ENCODE data around the gene ZMAT3.
A peak's percentile ranks its signal among the peaks of the same experiment; 100 is the strongest.
"Not testable (repeated sequence)": the region's sequence is repeated elsewhere in the genome, so short reads cannot be mapped to it uniquely, and the experiment has no call there.

ZMAT3 gene

GRCh38 chr3:179071323-179072099, at the start of gene ZMAT3:
Gene ZMAT3, minus strand, starts transcription at chr3:179071809. Its CDS starts 4,057 bp downstream, at chr3:179067752.
- Mint-ChIP-seq H3K36me3 (ENCODE audit: low read depth) (peaks cover 16% of the 10 kb centered on the region), H3K4me1 (ENCODE audit: low read depth) (peaks cover 31% of the 10 kb centered on the region), H3K27me3 (ENCODE audit: low read depth) (no peaks in the 10 kb centered on the region), H3K27ac (peak within 1 kb of the TSS; percentile 94), H3K9me3 (no peaks in the 10 kb centered on the region), H3K4me3 (peak within 1 kb of the TSS; percentile 99)
- DNase-seq (ENCODE audit: low spot score), result peak; percentile 85

GRCh38 chr3:179116816-179117215, 45.2 kb upstream of the ZMAT3 start:
- Mint-ChIP-seq H3K9me3 (peaks cover 4% of the 10 kb centered on the region), H3K4me1 (ENCODE audit: low read depth) (no peaks in the 10 kb centered on the region), H3K27ac (no peak overlapping the region), H3K36me3 (ENCODE audit: low read depth) (no peaks in the 10 kb centered on the region), H3K27me3 (ENCODE audit: low read depth) (peaks cover 22% of the 10 kb centered on the region), H3K4me3 (no peak overlapping the region)
- DNase-seq (ENCODE audit: low spot score), result no peak

- not testable (repeated sequence) for H3K4me1 Mint-ChIP-seq (ENCODE audit: low read depth); H3K36me3 Mint-ChIP-seq (ENCODE audit: low read depth); H3K27ac Mint-ChIP-seq; H3K4me3 Mint-ChIP-seq; DNase-seq (ENCODE audit: low spot score); H3K9me3 Mint-ChIP-seq
- H3K27me3 Mint-ChIP-seq (ENCODE audit: low read depth), result peaks cover 23% of the 10 kb centered on the region
Observed at GRCh38 chr3:179115444-179115843, 43.8 kb upstream of the ZMAT3 start.

DNA sequence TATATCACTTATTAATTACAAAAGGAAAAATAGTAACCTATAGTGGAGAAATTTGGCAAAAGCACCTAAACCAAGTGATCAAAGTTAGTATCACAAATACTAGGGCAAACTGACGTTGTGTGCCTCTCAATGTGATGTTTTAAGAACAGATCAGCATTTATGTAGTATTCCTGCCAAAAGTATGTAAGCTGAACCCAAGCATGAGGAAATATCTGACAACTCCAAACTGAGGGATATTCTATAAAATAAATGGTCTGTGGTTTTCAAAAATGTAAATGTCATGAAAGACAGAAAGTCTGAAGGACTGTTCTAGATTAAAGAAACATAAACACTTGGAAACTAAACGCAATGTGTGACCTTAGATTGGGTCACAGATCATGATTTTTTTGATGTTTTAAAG, 42.3 kb upstream of the ZMAT3 start:
- Mint-ChIP-seq H3K4me3 (no peak overlapping the region), H3K27ac (no peak overlapping the region), H3K4me1 (ENCODE audit: low read depth) (no peaks in the 10 kb centered on the region), H3K27me3 (ENCODE audit: low read depth) (peaks cover 23% of the 10 kb centered on the region), H3K9me3 (no peaks in the 10 kb centered on the region), H3K36me3 (ENCODE audit: low read depth) (no peaks in the 10 kb centered on the region)
- DNase-seq (ENCODE audit: low spot score), result no peak

- no peak overlapping the region for H3K27ac Mint-ChIP-seq
- H3K36me3 Mint-ChIP-seq (ENCODE audit: low read depth), result no peaks in the 10 kb centered on the region
- H3K9me3 Mint-ChIP-seq, result no peaks in the 10 kb centered on the region
- peaks cover 27% of the 10 kb centered on the region for H3K27me3 Mint-ChIP-seq (ENCODE audit: low read depth)
- peaks cover 3% of the 10 kb centered on the region for H3K4me1 Mint-ChIP-seq (ENCODE audit: low read depth)
- H3K4me3 Mint-ChIP-seq, result no peak overlapping the region
- no peak for DNase-seq (ENCODE audit: low spot score)
Observed at GRCh38 chr3:179108086-179108485, 36.5 kb upstream of the ZMAT3 start.

DNA sequence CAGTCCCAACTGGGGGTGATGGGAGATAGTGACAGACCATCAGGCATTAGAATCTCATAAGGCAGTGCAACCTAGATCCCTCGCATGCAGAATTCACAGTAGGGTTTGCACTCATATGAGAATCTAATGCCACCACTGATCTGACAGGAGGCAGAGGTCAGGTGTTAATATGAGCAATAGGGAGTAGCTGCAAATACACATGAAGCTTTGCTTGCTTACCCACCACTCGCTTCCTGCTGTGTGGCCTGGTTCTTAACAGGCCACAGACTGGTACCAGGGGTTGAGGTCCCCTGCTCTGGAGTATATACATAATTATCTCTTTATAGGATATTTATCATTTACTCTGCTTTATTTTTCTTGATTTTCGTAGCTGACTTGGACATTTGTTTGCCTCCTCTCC, 36.0 kb upstream of the ZMAT3 start:
- DNase-seq (ENCODE audit: low spot score), result no peak
- Mint-ChIP-seq H3K4me1 (ENCODE audit: low read depth) (peaks cover 3% of the 10 kb centered on the region), H3K27me3 (ENCODE audit: low read depth) (peaks cover 27% of the 10 kb centered on the region), H3K27ac (no peak overlapping the region), H3K4me3 (no peak overlapping the region), H3K9me3 (no peaks in the 10 kb centered on the region), H3K36me3 (ENCODE audit: low read depth) (no peaks in the 10 kb centered on the region)

DNA sequence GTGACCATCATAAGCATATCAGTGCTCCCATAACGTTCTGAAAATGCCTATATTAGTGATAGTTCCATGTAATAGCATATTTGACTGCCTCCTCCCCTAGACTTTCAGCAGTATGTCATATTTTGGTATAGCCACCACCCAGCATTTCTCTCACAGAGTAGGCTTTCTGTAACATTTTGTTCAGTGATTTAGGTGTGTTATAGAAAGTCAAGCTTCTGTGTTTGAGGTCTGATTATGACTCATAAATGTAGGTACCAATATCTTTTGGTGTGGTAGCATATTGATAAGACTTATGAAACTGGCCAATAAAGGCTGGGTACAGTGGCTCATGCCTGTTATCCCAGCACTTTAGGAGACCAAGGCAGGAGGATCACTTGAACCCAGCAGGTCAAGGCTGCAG, 34.3 kb upstream of the ZMAT3 start:
- DNase-seq (ENCODE audit: low spot score), result no peak
- peaks cover 3% of the 10 kb centered on the region for H3K4me1 Mint-ChIP-seq (ENCODE audit: low read depth)
- no peak overlapping the region for H3K4me3 Mint-ChIP-seq
- no peaks in the 10 kb centered on the region for H3K9me3 Mint-ChIP-seq
- H3K27ac Mint-ChIP-seq, result no peak overlapping the region
- H3K36me3 Mint-ChIP-seq (ENCODE audit: low read depth), result no peaks in the 10 kb centered on the region
- peaks cover 27% of the 10 kb centered on the region for H3K27me3 Mint-ChIP-seq (ENCODE audit: low read depth)

DNA sequence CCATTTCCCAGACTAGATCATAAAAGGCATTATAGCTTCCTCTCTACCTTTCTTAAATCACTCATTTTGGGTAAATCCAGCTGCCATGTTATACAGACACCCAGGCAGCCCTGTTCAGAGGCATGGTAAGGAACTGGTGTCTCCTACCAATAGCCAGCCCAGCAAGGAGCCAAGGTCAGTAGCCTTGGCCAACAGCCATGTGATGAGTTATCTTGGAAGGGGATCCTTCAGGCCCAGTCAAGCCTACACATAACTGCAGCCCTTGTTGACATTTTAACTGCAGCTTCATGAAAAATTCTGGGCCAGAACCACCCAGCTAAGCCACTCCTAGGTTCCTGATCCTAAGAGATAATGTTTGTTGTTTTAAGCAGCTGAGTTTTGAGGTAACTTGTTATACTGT, 29.0 kb upstream of the ZMAT3 start:
- peaks cover 3% of the 10 kb centered on the region for H3K4me1 Mint-ChIP-seq (ENCODE audit: low read depth)
- no peak for DNase-seq (ENCODE audit: low spot score)
- no peak overlapping the region for H3K4me3 Mint-ChIP-seq
- H3K27ac Mint-ChIP-seq, result no peak overlapping the region
- no peaks in the 10 kb centered on the region for H3K36me3 Mint-ChIP-seq (ENCODE audit: low read depth)
- H3K9me3 Mint-ChIP-seq, result no peaks in the 10 kb centered on the region
- peaks cover 18% of the 10 kb centered on the region for H3K27me3 Mint-ChIP-seq (ENCODE audit: low read depth)

- peaks cover 24% of the 10 kb centered on the region for H3K27me3 Mint-ChIP-seq (ENCODE audit: low read depth)
- no peaks in the 10 kb centered on the region for H3K36me3 Mint-ChIP-seq (ENCODE audit: low read depth)
- no peak for DNase-seq (ENCODE audit: low spot score)
- H3K4me1 Mint-ChIP-seq (ENCODE audit: low read depth), result peaks cover 2% of the 10 kb centered on the region
- no peak overlapping the region for H3K4me3 Mint-ChIP-seq
- H3K9me3 Mint-ChIP-seq, result no peaks in the 10 kb centered on the region
- no peak overlapping the region for H3K27ac Mint-ChIP-seq
Observed at GRCh38 chr3:179098388-179099077, 26.9 kb upstream of the ZMAT3 start.

DNA sequence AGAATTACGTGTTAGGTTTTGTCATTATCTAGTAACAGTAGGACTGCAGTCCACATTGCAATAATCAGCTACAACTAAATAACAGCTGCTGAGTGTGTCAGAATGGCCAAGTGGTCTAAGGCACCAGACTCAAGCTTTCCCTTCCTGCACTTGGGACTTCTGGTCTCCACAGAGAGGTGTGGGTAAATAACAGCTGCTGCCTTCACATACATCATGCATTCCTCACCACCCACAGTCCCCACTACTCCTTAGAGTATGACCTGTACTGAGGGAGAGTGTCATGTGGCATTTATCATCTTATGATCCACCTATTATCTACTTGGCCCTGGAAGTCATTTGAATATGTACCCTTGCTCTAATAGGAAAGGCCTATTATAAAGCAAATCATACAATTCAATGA, 22.2 kb upstream of the ZMAT3 start:
- H3K36me3 Mint-ChIP-seq (ENCODE audit: low read depth), result no peaks in the 10 kb centered on the region
- H3K4me1 Mint-ChIP-seq (ENCODE audit: low read depth), result peaks cover 16% of the 10 kb centered on the region
- H3K9me3 Mint-ChIP-seq, result no peaks in the 10 kb centered on the region
- no peak overlapping the region for H3K27ac Mint-ChIP-seq
- H3K4me3 Mint-ChIP-seq, result no peak overlapping the region
- DNase-seq (ENCODE audit: low spot score), result no peak
- peaks cover 15% of the 10 kb centered on the region for H3K27me3 Mint-ChIP-seq (ENCODE audit: low read depth)

DNA sequence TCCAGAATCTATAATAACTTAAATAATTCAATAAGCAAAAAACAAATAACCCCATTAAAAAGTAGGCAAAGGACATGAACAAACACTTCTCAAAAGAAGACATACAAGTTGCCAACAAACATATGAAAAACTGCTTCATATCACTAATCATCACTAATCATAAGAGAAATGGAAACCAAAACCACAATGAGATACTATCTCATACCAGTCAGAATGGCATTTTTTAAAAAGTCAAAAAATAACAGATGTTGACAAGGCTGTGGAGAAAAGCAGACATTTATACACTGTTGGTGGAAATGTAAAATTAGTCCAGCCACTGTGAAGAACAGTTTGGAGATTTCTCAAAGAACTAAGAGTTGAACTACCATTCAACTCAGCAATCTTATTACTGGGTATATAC, 19.5 kb upstream of the ZMAT3 start:
- Mint-ChIP-seq H3K27ac (no peak overlapping the region), H3K27me3 (ENCODE audit: low read depth) (peaks cover 7% of the 10 kb centered on the region), H3K4me3 (no peak overlapping the region), H3K4me1 (ENCODE audit: low read depth) (peaks cover 18% of the 10 kb centered on the region), H3K9me3 (no peaks in the 10 kb centered on the region), H3K36me3 (ENCODE audit: low read depth) (no peaks in the 10 kb centered on the region)
- no peak for DNase-seq (ENCODE audit: low spot score)

DNA sequence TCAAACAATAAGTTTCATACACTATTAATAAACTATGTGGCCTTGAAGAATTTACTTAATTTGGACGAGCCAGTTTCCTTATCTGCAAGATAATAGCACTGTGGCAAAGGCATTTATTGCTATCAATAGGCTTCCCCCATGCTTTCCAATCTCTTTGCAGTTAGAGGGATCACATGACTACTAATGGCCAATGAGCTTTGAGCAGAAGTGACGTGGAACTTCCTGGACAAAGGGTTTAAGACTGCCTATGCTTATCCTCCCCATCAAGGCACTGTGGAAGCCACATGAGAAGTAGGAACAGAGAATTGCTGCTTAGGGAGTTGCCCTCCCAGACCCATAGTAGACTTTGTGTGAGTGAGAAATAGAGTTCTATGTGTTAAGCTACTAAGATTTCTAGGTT, 16.7 kb upstream of the ZMAT3 start:
- no peak overlapping the region for H3K27ac Mint-ChIP-seq

GRCh38 chr3:179083977-179084376, 12.4 kb upstream of the ZMAT3 start:
- H3K9me3 Mint-ChIP-seq, result no peaks in the 10 kb centered on the region
- peaks cover 20% of the 10 kb centered on the region for H3K4me1 Mint-ChIP-seq (ENCODE audit: low read depth)
- H3K27me3 Mint-ChIP-seq (ENCODE audit: low read depth), result peaks cover 6% of the 10 kb centered on the region
- DNase-seq (ENCODE audit: low spot score), result no peak
- H3K36me3 Mint-ChIP-seq (ENCODE audit: low read depth), result no peaks in the 10 kb centered on the region
- H3K27ac Mint-ChIP-seq, result peak overlapping the region; percentile 24
- peak overlapping the region; percentile 40 for H3K4me3 Mint-ChIP-seq

More for the DNA sequence above, 16.7 kb upstream of the ZMAT3 start:
- DNase-seq (ENCODE audit: low spot score), result no peak
- H3K27me3 Mint-ChIP-seq (ENCODE audit: low read depth), result no peaks in the 10 kb centered on the region
- peaks cover 27% of the 10 kb centered on the region for H3K4me1 Mint-ChIP-seq (ENCODE audit: low read depth)
- no peak overlapping the region for H3K4me3 Mint-ChIP-seq
- H3K36me3 Mint-ChIP-seq (ENCODE audit: low read depth), result no peaks in the 10 kb centered on the region
- no peaks in the 10 kb centered on the region for H3K9me3 Mint-ChIP-seq

GRCh38 chr3:179082416-179082815, 10.8 kb upstream of the ZMAT3 start:
- Mint-ChIP-seq H3K9me3 (no peaks in the 10 kb centered on the region), H3K27ac (no peak overlapping the region), H3K27me3 (ENCODE audit: low read depth) (peaks cover 6% of the 10 kb centered on the region), H3K4me3 (no peak overlapping the region), H3K4me1 (ENCODE audit: low read depth) (peaks cover 17% of the 10 kb centered on the region), H3K36me3 (ENCODE audit: low read depth) (no peaks in the 10 kb centered on the region)
- no peak for DNase-seq (ENCODE audit: low spot score)
